Endothelial cell of umbilical vein (primary cell): Measurements from ENCODE around the gene GABBR2.

Experiments
- CTCF ChIP-seq, 2 donors: IDR thresholded peaks; 1 replicate in 1 of 2; 2 replicates in 1 of 2; pipeline ENCODE4 v1.5.1; 2011; ENCODE audit warnings: low read length in 2 of 2, mild to moderate bottlenecking in 2 of 2, moderate library complexity in 2 of 2, control low read depth in 1 of 2, inconsistent platforms in 1 of 2, low read depth in 1 of 2; ENCODE audit not compliant: insufficient read depth in 1 of 2; ENCODE audit errors: extremely low read depth in 1 of 2
- JUN ChIP-seq: IDR thresholded peaks from 2 replicates; pipeline ENCODE4 v1.6.1; 2011; ENCODE audit warnings: borderline replicate concordance, low read depth; ENCODE audit not compliant: insufficient read length, insufficient read depth
- MYC ChIP-seq: IDR thresholded peaks from one replicate; pipeline ENCODE4 v1.6.1; 2011; ENCODE audit warnings: mild to moderate bottlenecking, low read depth, low read length

- TF ChIP-seq JUN (peak; percentile 4), MYC (no peak), CTCF (IDR thresholded peaks at IDR 0.05; ENCODE audit: extremely low read depth in 1 of 2, insufficient read depth in 1 of 2, low read depth in 1 of 2, low read length in 2 of 2) (no peak)
Measured at GRCh38 chr9:98521141-98521540, 187.6 kb downstream of the GABBR2 start.
